ENCODE measurements around the gene KLF8.
"Not testable (repeated sequence)": the region's sequence is repeated elsewhere in the genome, so short reads cannot be mapped to it uniquely, and the experiment has no call there.

The KLF8 gene

GRCh38 chrX:56232221-56233082, at the start of gene KLF8:
TSS of gene KLF8 (plus strand) at chrX:56232356. CDS start at chrX:56233335, 979 bp downstream.
- DNase-seq = no peak

DNA sequence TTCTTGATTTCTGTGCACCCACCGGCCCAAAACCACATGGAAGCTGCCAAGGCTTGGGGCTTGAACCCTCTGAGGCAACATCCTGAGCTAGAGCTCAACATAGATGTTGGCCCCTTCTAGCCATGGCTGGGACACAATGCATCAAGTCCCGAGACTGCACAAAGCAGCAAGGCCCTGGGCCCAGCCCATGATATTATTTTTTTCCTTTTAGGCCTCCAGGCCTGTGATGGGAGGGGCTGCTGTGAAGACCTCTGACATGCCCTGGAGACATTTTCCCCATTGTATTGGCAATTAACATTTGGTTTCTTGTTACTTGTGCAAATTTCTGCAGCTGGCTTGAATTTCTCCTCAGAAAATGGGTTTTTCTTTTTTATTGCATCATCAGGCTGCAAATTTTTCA, 25.2 kb upstream of the KLF8 start:
- not testable (repeated sequence) for DNase-seq

GRCh38 chrX:56211701-56212100, 20.5 kb upstream of the KLF8 start:
- no peak for DNase-seq

- DNase-seq = no peak
Observed at GRCh38 chrX:56216332-56216731, 15.8 kb upstream of the KLF8 start.

DNA sequence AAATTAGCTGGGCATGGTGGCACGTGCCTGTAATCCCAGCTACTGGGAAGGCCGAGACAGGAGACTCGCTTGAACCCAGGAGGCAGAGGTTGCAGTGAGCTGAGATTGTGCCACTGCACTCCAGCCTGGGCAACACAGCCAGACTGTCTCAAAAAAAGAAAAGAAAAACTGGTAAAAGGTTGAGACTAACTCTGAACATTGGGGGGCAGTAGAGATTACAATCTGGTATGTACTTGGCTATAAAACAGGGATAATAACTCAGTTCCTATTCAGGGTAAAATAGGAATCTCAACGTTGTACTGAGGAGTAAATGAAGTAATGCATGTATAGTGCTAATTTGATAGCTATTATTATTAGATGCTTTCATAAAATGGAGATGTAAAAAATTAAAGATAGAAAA, 12.5 kb upstream of the KLF8 start:
- DNase-seq = no peak

GRCh38 chrX:56221101-56221500, 11.1 kb upstream of the KLF8 start:
- no peak for DNase-seq

DNA sequence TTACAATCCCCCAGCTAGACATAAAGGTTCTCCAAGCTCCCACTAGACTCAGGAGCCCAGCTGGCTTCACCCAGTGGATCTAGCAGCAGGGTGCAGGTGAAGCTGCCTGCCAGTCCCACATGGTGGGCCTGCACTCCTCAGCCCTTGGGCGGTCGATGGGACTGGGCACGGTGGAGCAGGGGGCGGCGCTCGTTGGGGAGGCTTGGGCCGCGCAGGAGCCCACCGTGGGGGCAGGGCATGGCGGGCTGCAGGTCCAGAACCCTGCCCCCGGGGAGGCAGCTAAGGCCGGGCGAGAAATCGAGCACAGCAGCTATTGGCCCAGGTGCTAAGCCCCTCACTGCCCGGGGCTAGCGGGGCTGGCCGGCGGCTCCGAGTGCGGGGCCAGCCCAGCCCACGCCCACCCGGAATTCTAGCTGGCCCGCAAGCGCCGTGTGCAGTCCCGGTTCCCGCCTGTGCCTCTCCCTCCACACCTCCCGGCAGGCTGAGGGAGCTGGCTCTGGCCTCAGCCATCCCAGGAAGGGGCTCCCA, 9.6 kb upstream of the KLF8 start:
- DNase-seq = no peak

- no peak for DNase-seq
Observed at GRCh38 chrX:56226980-56227379, 5.2 kb upstream of the KLF8 start.

GRCh38 chrX:56228914-56229313, 3.2 kb upstream of the KLF8 start:
- DNase-seq = no peak

DNA sequence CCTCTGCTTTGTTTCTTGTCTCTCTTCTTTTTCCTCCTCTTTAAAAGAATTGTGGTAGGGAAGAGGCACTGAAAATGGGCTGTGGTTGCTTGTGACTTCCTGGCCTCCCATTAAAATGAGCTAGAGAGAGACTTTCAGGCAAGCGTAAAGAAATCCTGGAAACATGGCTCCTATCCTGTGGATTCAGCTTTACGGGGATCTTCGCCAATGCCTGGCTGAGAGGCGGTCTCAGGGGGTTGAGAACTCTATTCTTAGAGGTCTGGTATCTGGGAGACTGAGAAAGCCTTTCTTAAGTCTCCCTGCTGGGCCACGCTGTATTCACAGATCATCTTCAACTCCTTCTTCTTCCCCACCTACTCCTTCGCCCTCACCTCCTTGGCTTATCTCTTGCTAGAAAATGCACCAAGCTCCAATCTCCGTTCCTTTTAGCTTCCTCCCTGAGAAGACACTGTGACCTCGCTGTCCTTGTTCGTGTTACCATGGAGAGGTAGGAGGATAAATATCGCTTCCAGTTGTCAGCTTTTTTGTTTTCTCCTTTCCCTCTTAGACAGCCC, 542 bp upstream of the KLF8 start:
- no peak for DNase-seq

GRCh38 chrX:56233100-56233499, 944 bp downstream of the KLF8 start:
- DNase-seq = no peak

DNA sequence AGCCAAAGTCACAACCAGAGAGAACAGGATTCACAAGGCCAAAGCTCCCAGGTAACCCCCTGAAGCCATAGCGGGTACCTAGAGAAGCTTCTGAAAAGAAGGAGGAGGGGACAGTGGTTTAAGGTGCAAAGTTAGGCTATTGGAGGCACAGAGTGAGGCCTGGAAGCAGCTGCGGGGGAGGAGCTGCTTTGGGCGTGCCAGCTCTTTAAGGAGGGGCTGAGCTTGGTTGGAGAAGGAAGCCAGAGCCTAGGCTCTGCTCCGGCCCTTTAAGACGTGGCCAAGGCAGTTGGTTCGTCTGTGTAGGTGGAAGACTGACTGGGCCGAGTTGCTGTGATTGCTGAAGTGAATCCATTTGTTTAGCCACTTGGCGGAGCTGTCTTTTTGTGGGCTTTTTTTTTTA, 1.5 kb downstream of the KLF8 start:
- DNase-seq = no peak

GRCh38 chrX:56248492-56248891, 16.3 kb downstream of the KLF8 start:
- DNase-seq = peak; percentile 0

- DNase-seq = no peak
Observed at GRCh38 chrX:56253832-56254703, 21.9 kb downstream of the KLF8 start.

- DNase-seq = no peak
Observed at GRCh38 chrX:56268888-56269287, 36.7 kb downstream of the KLF8 start.

GRCh38 chrX:56278692-56279091, 46.5 kb downstream of the KLF8 start:
- no peak for DNase-seq

DNA sequence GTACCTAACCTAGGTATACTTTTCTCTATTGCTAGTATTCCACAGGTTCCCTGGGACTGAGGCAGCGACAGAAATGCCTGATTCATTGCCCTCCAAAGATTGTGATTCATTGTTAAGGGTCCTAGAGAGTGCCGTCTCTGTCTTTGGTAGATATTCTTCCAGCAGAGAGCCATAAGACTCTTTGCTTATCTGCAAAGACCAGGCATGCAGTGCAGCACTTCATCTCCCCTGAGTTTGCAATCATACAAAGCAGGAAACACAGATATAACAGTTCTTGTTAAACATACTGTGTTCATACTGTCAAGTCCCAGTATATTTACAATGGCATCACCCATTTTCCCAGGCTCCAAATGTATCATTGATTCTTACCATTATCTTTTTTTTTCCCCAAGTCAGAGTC, 47.7 kb downstream of the KLF8 start:
- DNase-seq = no peak

DNA sequence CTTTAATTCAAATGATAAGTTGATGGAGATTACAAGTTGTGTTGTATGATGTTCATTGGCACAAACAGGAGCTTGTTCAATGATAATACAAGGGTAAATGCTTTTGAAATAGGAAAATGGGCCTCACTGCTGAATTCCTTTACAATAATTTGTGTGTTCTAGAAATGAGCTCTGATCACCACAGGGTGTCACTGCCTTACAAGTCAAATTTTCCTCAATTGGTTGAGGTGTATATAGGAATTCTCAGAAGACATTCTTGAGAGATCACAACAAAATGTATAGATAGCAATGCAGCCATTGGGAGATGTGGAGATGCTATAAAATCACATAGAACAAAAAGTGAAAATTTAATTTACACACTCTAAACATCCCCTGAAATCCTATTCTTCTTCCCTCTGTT, 49.6 kb downstream of the KLF8 start:
- DNase-seq = peak; percentile 11

- DNase-seq = no peak
Observed at GRCh38 chrX:56284269-56284668, 52.1 kb downstream of the KLF8 start.

GRCh38 chrX:56288608-56289007, 56.5 kb downstream of the KLF8 start:
- no peak for DNase-seq

DNA sequence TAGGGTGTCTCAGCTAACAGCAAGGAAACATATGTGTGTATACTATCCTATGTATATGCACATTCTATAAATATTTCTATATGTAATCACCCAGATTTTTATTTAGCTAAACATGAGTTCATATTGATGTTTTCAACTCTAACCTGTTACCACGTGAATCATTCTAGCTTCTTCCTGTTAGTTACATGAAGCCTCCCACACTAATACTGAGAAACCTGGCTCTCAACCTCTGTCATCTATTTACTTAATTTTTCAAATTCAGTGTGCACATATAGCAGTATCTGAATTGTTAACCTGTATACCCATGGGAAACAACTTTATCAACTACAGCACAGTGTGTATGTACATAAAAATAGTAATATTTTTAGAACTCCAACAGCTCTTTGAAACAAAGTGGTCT, 57.3 kb downstream of the KLF8 start:
- DNase-seq = no peak

GRCh38 chrX:56308726-56309125, 76.6 kb downstream of the KLF8 start:
- DNase-seq = no peak

DNA sequence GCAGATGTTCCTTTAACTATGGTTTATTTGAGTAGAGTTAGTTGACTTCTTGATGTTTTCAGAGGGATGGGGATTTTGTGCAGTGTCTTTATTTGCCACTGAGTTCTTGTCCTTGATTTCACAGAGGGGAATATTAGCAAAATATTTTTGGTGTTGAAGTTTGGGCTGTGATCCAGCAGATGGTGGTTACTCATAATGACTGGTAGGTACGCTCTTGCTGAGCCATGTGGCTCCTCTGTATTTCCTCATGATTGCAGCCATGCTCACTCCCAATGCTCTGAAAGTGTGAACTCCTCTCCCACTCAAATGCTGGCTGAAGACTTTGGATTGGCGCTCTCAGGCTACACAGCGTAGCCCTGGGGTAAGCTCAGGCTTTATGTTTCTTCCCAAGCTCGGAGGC, 77.7 kb downstream of the KLF8 start:
- DNase-seq = no peak

- DNase-seq = no peak
Observed at GRCh38 chrX:56310581-56310980, 78.4 kb downstream of the KLF8 start.

Measured in NCI-H1694 treated with DMSO at 0.1 percent for 48 hours (cell line).